BLaER1 treated with 17β-estradiol and CSF1 and Interleukin-3, amounts not matched to agents 10 nM and 100 nM (cell line): ENCODE data around the gene TSPAN18.

Experiments
- H3K27ac ChIP-seq, 11 experiments: shearing (Covaris generic); formaldehyde crosslinking; 2 replicates each; pipeline ENCODE4 v1.8.1; 2022
- H3K27me3 ChIP-seq, 11 experiments: shearing (Covaris generic); formaldehyde crosslinking; 2 replicates each; pipeline ENCODE4 v1.8.1; 2022
- H3K36me3 ChIP-seq, 11 experiments: shearing (Covaris generic); formaldehyde crosslinking; 2 replicates each; pipeline ENCODE4 v1.8.1; 2022
- H3K4me1 ChIP-seq, 10 experiments: shearing (Covaris generic); formaldehyde crosslinking; 2 replicates each; pipeline ENCODE4 v1.8.1; 2022
- H3K4me2 ChIP-seq, 11 experiments: shearing (Covaris generic); formaldehyde crosslinking; 2 replicates each; pipeline ENCODE4 v1.8.1; 2022
- H3K4me3 ChIP-seq, 10 experiments: shearing (Covaris generic); formaldehyde crosslinking; 2 replicates each; pipeline ENCODE4 v1.8.1; 2022
- H3K9ac ChIP-seq, 11 experiments: shearing (Covaris generic); formaldehyde crosslinking; 2 replicates each; pipeline ENCODE4 v1.8.1; 2022
- H3K9me3 ChIP-seq, 11 experiments: shearing (Covaris generic); formaldehyde crosslinking; replicated peaks in 1 of 11; 2 replicates each; pipeline ENCODE4 v1.8.1; 2022
- H4K20me1 ChIP-seq, 11 experiments: shearing (Covaris generic); formaldehyde crosslinking; 2 replicates each; pipeline ENCODE4 v1.8.1; 2022
- Cebpa-rat ChIP-seq, 11 experiments: shearing (Covaris generic); IDR thresholded peaks; 2 replicates each; pipeline ENCODE4 v1.8.1; 2022

Gene TSPAN18

DNA sequence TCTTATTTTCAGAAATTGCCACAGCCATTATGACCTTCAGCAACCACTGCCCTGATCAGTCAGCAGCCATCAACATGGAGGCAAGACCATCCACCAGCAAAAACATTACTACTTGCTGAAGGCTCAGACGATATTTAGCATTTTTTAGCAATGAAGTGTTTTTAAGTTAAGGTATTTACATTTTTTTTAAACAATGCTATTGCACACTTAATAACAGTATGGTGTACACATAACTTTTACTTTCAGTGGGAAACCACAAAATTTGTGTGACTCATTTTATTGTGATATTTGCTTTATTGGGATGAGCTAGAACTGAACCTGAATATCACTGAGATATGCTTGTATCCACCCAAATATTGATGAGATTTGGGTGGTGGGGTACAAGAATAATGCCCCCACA, 110.9 kb downstream of the TSPAN18 start:
- Histone ChIP-seq H3K4me3 (no peak overlapping the region), H3K9me3 (peaks cover 18 to 32% (median 26%) of the 10 kb centered on the region in 11 experiments), H3K36me3 (no peaks in the 10 kb centered on the region), H4K20me1 (no peaks in the 10 kb centered on the region), H3K27me3 (peaks cover 0 to 3% (median 0%) of the 10 kb centered on the region in 11 experiments; a peak in 1 of 22 replicates), H3K27ac (no peak overlapping the region), H3K4me2 (no peak overlapping the region), H3K4me1 (peaks cover 0 to 9% (median 3%) of the 10 kb centered on the region in 10 experiments; a peak in 2 of 20 replicates), H3K9ac (no peak overlapping the region)
- no peak for TF ChIP-seq Cebpa-rat (IDR thresholded peaks at IDR 0.05)

- Histone ChIP-seq H3K36me3 (no peaks in the 10 kb centered on the region), H3K27ac (no peak overlapping the region), H3K9ac (no peak overlapping the region), H3K4me3 (no peak overlapping the region), H4K20me1 (no peaks in the 10 kb centered on the region), H3K27me3 (peaks cover 0 to 3% (median 0%) of the 10 kb centered on the region in 11 experiments; a peak in 1 of 22 replicates), H3K4me2 (no peak overlapping the region), H3K9me3 (peaks cover 28 to 49% (median 38%) of the 10 kb centered on the region in 11 experiments), H3K4me1 (peaks cover 0 to 9% (median 3%) of the 10 kb centered on the region in 10 experiments; a peak in 2 of 20 replicates)
- TF ChIP-seq Cebpa-rat (IDR thresholded peaks at IDR 0.05): no peak
Measured at GRCh38 chr11:44839458-44840084, 112.8 kb downstream of the TSPAN18 start.

- Histone ChIP-seq H3K27me3 (peaks cover 0 to 3% (median 0%) of the 10 kb centered on the region in 11 experiments; a peak in 1 of 22 replicates), H3K4me3 (no peak overlapping the region), H4K20me1 (no peaks in the 10 kb centered on the region), H3K9ac (no peak overlapping the region), H3K9me3 (peaks cover 33 to 54% (median 43%) of the 10 kb centered on the region in 11 experiments), H3K36me3 (no peaks in the 10 kb centered on the region), H3K27ac (no peak overlapping the region), H3K4me2 (no peak overlapping the region), H3K4me1 (peaks cover 0 to 9% (median 3%) of the 10 kb centered on the region in 10 experiments; a peak in 2 of 20 replicates)
- TF ChIP-seq Cebpa-rat (IDR thresholded peaks at IDR 0.05): no peak
Measured at GRCh38 chr11:44840085-44840478, 113.3 kb downstream of the TSPAN18 start.

GRCh38 chr11:44840521-44841251, 113.9 kb downstream of the TSPAN18 start:
- Histone ChIP-seq H3K36me3 (no peaks in the 10 kb centered on the region), H3K9me3 (peaks cover 34 to 60% (median 46%) of the 10 kb centered on the region in 11 experiments), H3K27ac (no peak overlapping the region), H3K9ac (no peak overlapping the region), H4K20me1 (no peaks in the 10 kb centered on the region), H3K4me3 (no peak overlapping the region), H3K4me2 (no peak overlapping the region; a peak in 1 of 22 replicates), H3K4me1 (peaks cover 0 to 9% (median 3%) of the 10 kb centered on the region in 10 experiments; a peak in 2 of 20 replicates), H3K27me3 (peaks cover 0 to 3% (median 0%) of the 10 kb centered on the region in 11 experiments; a peak in 1 of 22 replicates)
- TF ChIP-seq Cebpa-rat (IDR thresholded peaks at IDR 0.05): no peak

DNA sequence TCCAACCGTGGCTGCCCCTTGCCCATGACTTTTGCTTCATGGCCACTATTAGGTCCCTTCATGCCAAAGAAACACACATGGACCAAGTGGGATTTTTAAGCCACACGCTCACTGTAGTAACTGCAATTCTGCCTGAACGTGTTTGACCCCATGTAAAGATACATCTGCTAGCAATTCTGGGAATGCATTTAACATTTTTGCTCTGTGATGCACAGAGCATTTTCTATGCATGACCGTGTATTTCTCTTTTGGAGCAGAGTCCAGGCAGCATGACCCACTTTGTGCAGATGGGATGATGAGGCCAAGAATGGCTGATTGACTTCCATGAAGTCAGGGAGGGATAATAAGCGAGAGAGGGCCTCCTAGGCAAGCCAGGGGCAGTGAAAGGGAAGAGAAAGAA, 115.5 kb downstream of the TSPAN18 start:
- H3K36me3 ChIP-seq: no peaks in the 10 kb centered on the region
- no peak for TF ChIP-seq Cebpa-rat (IDR thresholded peaks at IDR 0.05)
- peaks cover 0 to 9% (median 3%) of the 10 kb centered on the region in 10 experiments; a peak in 2 of 20 replicates for H3K4me1 ChIP-seq
- H3K9me3 ChIP-seq: peaks cover 24 to 53% (median 40%) of the 10 kb centered on the region in 11 experiments
- H3K27ac ChIP-seq: no peak overlapping the region
- no peak overlapping the region for H3K4me3 ChIP-seq
- no peak overlapping the region for H3K9ac ChIP-seq
- peaks cover 0 to 3% (median 0%) of the 10 kb centered on the region in 11 experiments; a peak in 1 of 22 replicates for H3K27me3 ChIP-seq
- H4K20me1 ChIP-seq: no peaks in the 10 kb centered on the region
- H3K4me2 ChIP-seq: no peak overlapping the region

GRCh38 chr11:44846852-44847251, 120.1 kb downstream of the TSPAN18 start:
- Histone ChIP-seq H3K36me3 (no peaks in the 10 kb centered on the region), H3K4me2 (no peak overlapping the region), H3K4me3 (no peak overlapping the region), H3K4me1 (peaks cover 0 to 3% (median 0%) of the 10 kb centered on the region in 10 experiments; a peak in 1 of 20 replicates), H3K9me3 (peaks cover 25 to 46% (median 35%) of the 10 kb centered on the region in 11 experiments), H4K20me1 (0 out of 22 replicates have a peak, but pooled peaks cover 0 to 4% (median 0%) of the 10 kb centered on the region in 11 experiments), H3K27me3 (peaks cover 0 to 2% (median 0%) of the 10 kb centered on the region in 11 experiments; a peak in 2 of 22 replicates), H3K27ac (no peak overlapping the region), H3K9ac (no peak overlapping the region)
- no peak for TF ChIP-seq Cebpa-rat (IDR thresholded peaks at IDR 0.05)

- no peak overlapping the region for H3K4me3 ChIP-seq
- peaks cover 25 to 43% (median 35%) of the 10 kb centered on the region in 11 experiments for H3K9me3 ChIP-seq
- no peaks in the 10 kb centered on the region for H3K36me3 ChIP-seq
- TF ChIP-seq Cebpa-rat (IDR thresholded peaks at IDR 0.05): no peak
- H3K27ac ChIP-seq: no peak overlapping the region
- no peak overlapping the region for H3K4me2 ChIP-seq
- H3K27me3 ChIP-seq: peaks cover 0 to 4% (median 0%) of the 10 kb centered on the region in 11 experiments; a peak in 2 of 22 replicates
- H3K4me1 ChIP-seq: peaks cover 0 to 6% (median 1%) of the 10 kb centered on the region in 10 experiments; a peak in 12 of 20 replicates
- no peak overlapping the region for H3K9ac ChIP-seq
- peaks cover 0 to 4% (median 0%) of the 10 kb centered on the region in 11 experiments; a peak in 1 of 22 replicates for H4K20me1 ChIP-seq
Measured at GRCh38 chr11:44847316-44847715, 120.6 kb downstream of the TSPAN18 start.

GRCh38 chr11:44848203-44848962, 121.6 kb downstream of the TSPAN18 start:
- H3K9me3 ChIP-seq: peaks cover 20 to 36% (median 28%) of the 10 kb centered on the region in 11 experiments
- H3K36me3 ChIP-seq: no peaks in the 10 kb centered on the region
- H3K9ac ChIP-seq: no peak overlapping the region
- H4K20me1 ChIP-seq: peaks cover 0 to 12% (median 0%) of the 10 kb centered on the region in 11 experiments; a peak in 1 of 22 replicates
- TF ChIP-seq Cebpa-rat (IDR thresholded peaks at IDR 0.05): no peak
- peaks cover 0 to 13% (median 10%) of the 10 kb centered on the region in 10 experiments; a peak in 14 of 20 replicates for H3K4me1 ChIP-seq
- H3K4me3 ChIP-seq: no peak overlapping the region
- peaks cover 0 to 5% (median 0%) of the 10 kb centered on the region in 11 experiments; a peak in 1 of 22 replicates for H3K27me3 ChIP-seq
- no peak overlapping the region for H3K4me2 ChIP-seq
- no peak overlapping the region for H3K27ac ChIP-seq
